NCI-H2196 treated with DMSO at 0.1 percent for 48 hours (cell line): ENCODE measurements around the gene EXOC8.

Experiments
- DNase-seq: peaks from one replicate; lab custom pipeline; 2025; ENCODE audit not compliant: unreplicated experiment; lab: John Stamatoyannopoulos, UW

Gene EXOC8

GRCh38 chr1:231337472-231338269, at the start of gene EXOC8:
EXOC8 (minus strand) TSS chr1:231337852; CDS start chr1:231337745, 107 bp downstream.
- peak; percentile 95 for DNase-seq

GRCh38 chr1:231386466-231386865, 48.8 kb upstream of the EXOC8 start:
- no peak for DNase-seq

GRCh38 chr1:231385416-231385748, 47.7 kb upstream of the EXOC8 start:
- no peak for DNase-seq

GRCh38 chr1:231384696-231385415, 47.2 kb upstream of the EXOC8 start:
- no peak for DNase-seq

GRCh38 chr1:231383159-231383860, 45.7 kb upstream of the EXOC8 start:
- no peak for DNase-seq

GRCh38 chr1:231382426-231382825, 44.8 kb upstream of the EXOC8 start:
- no peak for DNase-seq

- DNase-seq: no peak
Measured at GRCh38 chr1:231381729-231382128, 44.1 kb upstream of the EXOC8 start.

GRCh38 chr1:231376875-231377549, 39.4 kb upstream of the EXOC8 start:
- DNase-seq: no peak

GRCh38 chr1:231376101-231376500, 38.4 kb upstream of the EXOC8 start:
- no peak for DNase-seq

- no peak for DNase-seq
Measured at GRCh38 chr1:231374394-231374793, 36.7 kb upstream of the EXOC8 start.

- no peak for DNase-seq
Measured at GRCh38 chr1:231372501-231372900, 34.8 kb upstream of the EXOC8 start.

- no peak for DNase-seq
Measured at GRCh38 chr1:231369282-231369681, 31.6 kb upstream of the EXOC8 start.

GRCh38 chr1:231364192-231364591, 26.5 kb upstream of the EXOC8 start:
- DNase-seq: no peak

GRCh38 chr1:231363624-231364023, 26.0 kb upstream of the EXOC8 start:
- no peak for DNase-seq

GRCh38 chr1:231362325-231362724, 24.7 kb upstream of the EXOC8 start:
- DNase-seq: no peak

- no peak for DNase-seq
Measured at GRCh38 chr1:231359113-231359512, 21.5 kb upstream of the EXOC8 start.

- DNase-seq: peak; percentile 41
Measured at GRCh38 chr1:231357831-231358354, 20.2 kb upstream of the EXOC8 start.

GRCh38 chr1:231357187-231357772, 19.6 kb upstream of the EXOC8 start:
- DNase-seq: no peak

- DNase-seq: no peak
Measured at GRCh38 chr1:231355171-231355570, 17.5 kb upstream of the EXOC8 start.

- no peak for DNase-seq
Measured at GRCh38 chr1:231354330-231355020, 16.8 kb upstream of the EXOC8 start.
